ENCODE measurements around the gene NRIP1.
"Not testable (repeated sequence)": the region's sequence is repeated elsewhere in the genome, so short reads cannot be mapped to it uniquely, and the experiment has no call there.

Gene NRIP1

GRCh38 chr21:15036189-15036588 is 28.6 kb downstream of the NRIP1 start:
- no peak for DNase-seq

DNA sequence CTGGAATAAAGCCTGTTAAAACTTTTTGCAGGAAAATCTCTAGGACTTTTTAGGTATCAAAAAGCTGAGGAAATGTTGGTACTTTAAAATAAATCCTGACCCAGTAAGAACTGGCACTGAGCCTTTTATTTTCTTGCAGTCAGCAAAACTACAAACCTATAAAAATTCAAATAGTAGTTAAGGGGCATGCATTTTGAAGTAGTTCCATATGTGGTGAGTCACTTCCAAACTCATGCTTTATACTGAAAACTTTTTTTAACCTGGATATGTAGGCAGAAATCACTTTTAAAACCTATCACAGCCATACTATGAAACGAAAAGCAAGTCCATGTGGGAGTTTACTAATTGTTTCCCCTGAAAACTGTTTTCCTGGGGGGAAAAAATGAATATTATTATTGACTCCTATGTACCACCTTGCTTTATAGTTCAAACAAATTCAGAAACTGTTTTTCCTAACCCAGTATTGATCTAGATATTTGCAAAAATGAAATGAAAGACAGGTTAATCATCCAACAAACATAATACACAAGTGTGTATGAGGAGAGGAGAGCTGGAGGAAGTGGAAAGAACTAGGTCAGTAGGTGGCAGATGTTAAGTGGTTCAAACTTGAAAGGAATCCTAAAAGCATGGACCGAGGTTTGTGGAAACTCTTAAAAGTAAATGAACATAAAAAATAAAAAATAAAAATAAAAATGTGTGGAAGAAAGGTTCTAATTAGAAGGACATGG is 30.5 kb downstream of the NRIP1 start:
- no peak for DNase-seq

- no peak for DNase-seq
Measured at GRCh38 chr21:15031790-15032357, 32.9 kb downstream of the NRIP1 start.

DNA sequence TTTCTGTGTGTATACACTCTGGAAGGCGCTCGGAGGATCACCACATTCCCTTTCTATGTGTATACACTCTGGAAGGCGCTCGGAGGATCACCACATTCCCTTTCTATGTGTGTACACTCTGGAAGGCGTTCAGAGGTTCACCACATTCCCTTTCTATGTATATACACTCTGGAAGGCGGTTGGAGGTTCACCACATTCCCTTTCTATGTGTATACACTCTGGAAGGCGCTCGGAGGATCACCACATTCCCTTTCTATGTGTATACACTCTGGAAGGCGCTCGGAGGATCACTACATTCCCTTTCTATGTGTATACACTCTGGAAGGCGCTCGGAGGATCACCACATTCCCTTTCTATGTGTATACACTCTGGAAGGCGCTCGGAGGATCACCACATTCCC is 33.4 kb downstream of the NRIP1 start:
- DNase-seq = not testable (repeated sequence)

GRCh38 chr21:15030861-15031260 is 33.9 kb downstream of the NRIP1 start:
- not testable (repeated sequence) for DNase-seq

DNA sequence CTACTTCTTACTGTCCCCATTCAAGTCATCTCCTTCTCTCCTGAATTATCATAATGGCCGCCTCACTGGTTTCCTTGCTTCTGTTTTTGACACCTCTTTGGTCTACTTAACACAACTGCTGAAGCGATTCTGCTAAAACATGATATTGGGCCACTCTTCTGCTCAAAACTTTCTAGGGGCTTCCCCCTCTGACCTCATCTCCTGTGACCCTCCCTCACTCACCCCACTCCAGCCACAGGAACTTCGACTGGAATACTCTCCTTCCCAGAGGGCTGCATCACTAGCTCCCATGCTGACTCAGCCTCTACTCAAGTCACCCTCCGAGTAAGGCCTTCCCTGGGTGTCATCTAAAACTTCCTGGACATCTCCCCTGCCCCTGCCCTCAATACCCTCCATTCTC is 35.7 kb downstream of the NRIP1 start:
- no peak for DNase-seq

GRCh38 chr21:15028186-15028585 is 36.6 kb downstream of the NRIP1 start:
- no peak for DNase-seq

- DNase-seq = no peak
Measured at GRCh38 chr21:15027056-15027455, 37.7 kb downstream of the NRIP1 start.

DNA sequence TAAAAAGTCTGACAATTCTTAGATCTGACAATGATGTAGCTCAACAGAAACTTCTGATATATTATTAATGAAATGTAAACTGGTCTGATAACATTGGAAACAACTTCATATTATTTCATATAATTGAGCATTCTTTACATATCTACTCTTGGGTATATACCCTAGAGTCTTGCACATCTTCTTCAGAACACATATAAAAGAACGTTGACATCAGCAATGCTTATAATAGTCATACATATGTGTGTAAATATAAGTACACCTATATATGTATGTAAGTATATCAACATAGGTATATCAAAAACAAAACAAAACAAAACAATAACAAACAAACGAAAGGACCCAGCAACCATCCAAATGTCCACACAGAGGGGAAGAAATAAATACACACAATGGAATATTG is 38.4 kb downstream of the NRIP1 start:
- no peak for DNase-seq

DNA sequence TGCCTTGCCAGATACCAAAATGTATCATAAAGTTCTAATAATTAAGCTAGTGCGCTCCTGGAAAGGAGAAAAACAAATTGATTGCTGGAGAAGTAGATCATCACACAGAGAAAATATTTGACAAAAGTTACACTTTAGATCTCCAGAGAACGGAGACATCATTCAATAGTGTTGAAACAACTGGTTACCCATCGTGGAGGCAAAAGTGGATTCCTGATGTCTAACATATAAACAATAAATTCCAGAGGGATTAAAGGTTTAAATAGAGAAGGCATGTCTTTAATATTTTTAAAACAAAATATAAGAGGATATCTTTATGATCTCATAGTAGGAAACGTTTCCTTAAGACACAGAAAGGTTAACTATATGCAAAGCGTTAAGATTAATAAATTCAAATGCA is 41.0 kb downstream of the NRIP1 start:
- no peak for DNase-seq

- DNase-seq = no peak
Measured at GRCh38 chr21:15022608-15023261, 42.1 kb downstream of the NRIP1 start.

DNA sequence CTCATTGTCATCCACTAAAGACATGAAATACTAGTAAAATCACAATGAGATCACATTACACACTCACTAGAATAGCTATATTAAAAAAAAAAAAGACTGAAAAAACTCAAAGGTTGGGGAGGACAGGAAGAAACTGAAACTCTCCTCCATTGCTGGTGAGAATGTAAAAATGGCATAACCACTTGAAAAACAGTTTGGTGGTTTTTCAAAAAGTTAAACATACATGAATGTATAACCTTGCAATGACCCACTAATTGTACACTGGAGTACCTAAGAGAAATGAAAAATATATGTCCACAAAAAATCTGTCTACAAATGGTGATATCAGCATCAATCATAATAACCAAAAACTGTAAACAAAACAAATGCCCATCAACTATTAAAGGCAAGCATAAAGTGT is 44.0 kb downstream of the NRIP1 start:
- no peak for DNase-seq

DNA sequence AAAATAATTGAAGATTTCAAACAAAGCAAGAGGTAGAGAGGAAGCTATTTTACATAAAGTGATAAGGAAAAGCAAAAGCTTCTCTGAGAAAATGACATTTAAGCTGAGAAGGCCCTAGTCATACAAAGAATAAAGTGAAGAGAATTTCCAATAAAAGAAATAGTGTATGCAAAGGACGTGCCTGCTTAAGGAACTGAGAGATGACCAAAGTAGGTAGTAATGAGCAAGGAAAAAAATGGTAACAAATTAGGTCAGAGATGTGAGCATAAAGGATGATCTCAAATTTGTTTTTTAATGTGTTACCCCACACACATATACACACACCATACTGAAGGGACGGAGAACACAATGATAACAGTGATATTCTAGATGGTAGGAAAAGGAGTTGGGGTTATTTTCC is 46.4 kb downstream of the NRIP1 start:
- no peak for DNase-seq

GRCh38 chr21:15015622-15016471 is 49.0 kb downstream of the NRIP1 start:
- no peak for DNase-seq

DNA sequence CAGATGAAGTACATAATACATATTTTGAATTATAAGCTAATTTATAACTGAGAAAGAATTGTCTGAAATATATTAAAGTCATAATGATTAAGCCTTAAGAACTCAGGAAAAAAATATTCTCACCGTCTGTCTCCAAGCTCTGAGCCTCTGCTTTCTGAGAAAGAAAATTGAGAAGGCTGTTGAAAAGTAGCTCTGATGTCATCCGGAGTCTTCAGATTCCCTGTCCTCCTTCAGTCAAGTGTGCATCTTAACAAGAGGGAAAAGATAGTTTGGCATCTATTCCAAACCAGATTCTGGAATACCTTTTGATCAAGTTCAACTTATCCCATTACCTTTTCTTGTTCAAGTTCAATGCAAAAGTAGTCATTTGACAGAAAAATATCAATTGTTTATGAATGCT is 50.6 kb downstream of the NRIP1 start:
- DNase-seq = no peak

GRCh38 chr21:15011967-15012366 is 52.8 kb downstream of the NRIP1 start:
- DNase-seq = no peak

- no peak for DNase-seq
Measured at GRCh38 chr21:15010645-15011044, 54.2 kb downstream of the NRIP1 start.

GRCh38 chr21:15009837-15010363 is 54.9 kb downstream of the NRIP1 start:
- DNase-seq = no peak

GRCh38 chr21:15007716-15008296 is 57.0 kb downstream of the NRIP1 start:
- no peak for DNase-seq

GRCh38 chr21:15006594-15007230 is 58.1 kb downstream of the NRIP1 start:
- DNase-seq = no peak

DNA sequence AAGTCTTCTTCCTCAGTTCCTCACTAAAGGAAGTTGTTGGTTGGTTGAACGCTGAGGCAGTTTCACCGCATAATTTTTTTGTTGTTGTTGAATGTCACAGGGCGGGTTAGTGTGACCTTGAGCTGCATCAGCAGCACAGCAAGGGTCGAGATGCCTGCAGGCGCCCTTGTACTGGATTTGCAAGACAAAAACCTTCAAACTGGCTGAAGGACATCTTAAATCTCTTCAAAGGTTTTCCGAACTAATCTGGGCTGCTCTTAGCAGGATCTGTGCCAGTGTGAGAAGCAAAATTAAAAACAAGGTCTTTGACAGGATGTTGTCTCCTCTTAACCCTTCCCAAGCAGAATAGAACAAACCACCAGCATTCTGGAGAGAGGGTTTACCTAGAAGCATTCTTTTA is 59.4 kb downstream of the NRIP1 start:
- peak; percentile 23 for DNase-seq

- DNase-seq = no peak
Measured at GRCh38 chr21:15004721-15005370, 60.0 kb downstream of the NRIP1 start.

All from CD4-positive, alpha-beta T cell treated with Interleukin-6 for 4 hours (primary cell).